Esophagus squamous epithelium (tissue), 5 donors: Measurements from ENCODE around the gene CLEC10A. TPM values are rescaled to one million over a fixed set of nuclear protein-coding genes. Genes with fewer than 3 reads are reported as not detected.

Source experiments
- DNase-seq: peaks from one replicate; lab custom pipeline; 2025; lab: John Stamatoyannopoulos, UW
- H3K27ac ChIP-seq, 4 donors: fragments of 200-600 bp; sonication (generic); one replicate each; pipeline ENCODE4 v1.5.1; 2016 to 2019; ENCODE audit warnings: mild to moderate bottlenecking in 1 of 4
- H3K27me3 ChIP-seq, 4 donors: fragments of 200-600 bp; sonication (generic); 1 replicate in 3 of 4; 2 replicates in 1 of 4; pipeline versions ENCODE4 v1.5.1 to v1.6.0; 2017 to 2021; ENCODE audit warnings: antibody characterized with exemption in 1 of 4
- H3K36me3 ChIP-seq, 3 donors: fragments of 200-600 bp; sonication (generic); one replicate each; pipeline ENCODE4 v1.5.1; 2016 to 2019
- H3K4me1 ChIP-seq, 3 donors: fragments of 200-600 bp; sonication (generic); one replicate each; pipeline ENCODE4 v1.5.1; 2017 to 2019
- H3K4me3 ChIP-seq, 4 donors: fragments of 200-600 bp; sonication (generic); 1 replicate in 3 of 4; 2 replicates in 1 of 4; pipeline ENCODE4 v1.5.1; 2016 to 2019; ENCODE audit warnings: mild to moderate bottlenecking in 2 of 4, moderate library complexity in 1 of 4
- H3K9me3 ChIP-seq, 3 donors: fragments of 200-600 bp; sonication (generic); one replicate each; pipeline ENCODE4 v1.5.1; 2016 to 2019
- CTCF ChIP-seq, 6 experiments: fragments of 450-650 bp in 4 of 6; fragments of 200-600 bp in 2 of 6; sonication (generic) in 2 of 6; IDR thresholded peaks; one replicate each; pipeline ENCODE4 v1.5.1; 2016 to 2019; ENCODE audit warnings: antibody characterized with exemption in 6 of 6, mild to moderate bottlenecking in 4 of 6, moderate library complexity in 4 of 6
- POLR2A ChIP-seq, 4 donors: fragments of 450-650 bp; IDR thresholded peaks; one replicate each; pipeline ENCODE4 v1.6.1; 2017; ENCODE audit warnings: antibody characterized with exemption in 4 of 4, mild to moderate bottlenecking in 4 of 4, moderate library complexity in 3 of 4
- WGBS, 2 donors: methylation state at CpG; one replicate each; pipeline ENCODE4 v1.1.5; 2018; 5-methylcytosine and 5-hydroxymethylcytosine counted together
- intact Hi-C: fragments of 100-400 bp; cut with DNase I; formaldehyde crosslinking; loops from one replicate; pipeline ENCODE4 v1.15.0; 2022
- total RNA-seq, 4 donors: library from RNA; depleted of rRNA; stranded (reverse); fragments of >200 nt; gene quantifications; one replicate each; pipeline ENCODE4 v1.1.0, GENCODE V29; 2016
- donor health status: DM: yes; HTN: yes; CAD: no.

The CLEC10A gene
- total RNA-seq, 4 donors from 2014 or later, result 0.40 to 10.6 (median 4.0) TPM

- peak overlapping the region in 2 of 4 donors; percentile 4 to 49 for H3K27ac ChIP-seq
- intact Hi-C loops, result no loop called here
- peaks cover 0 to 15% (median 0%) of the 10 kb centered on the region in 4 donors for H3K27me3 ChIP-seq
- DNase-seq, result no peak
- H3K4me3 ChIP-seq, result no peak overlapping the region
- no peak for TF ChIP-seq POLR2A (IDR thresholded peaks at IDR 0.05)
- no peak for TF ChIP-seq CTCF (IDR thresholded peaks at IDR 0.05)
- 60 to 67% methylated on average over 4 to 16 of the region's 19 CpGs for WGBS, 2 donors
- H3K4me1 ChIP-seq, result no peaks in the 10 kb centered on the region
- H3K36me3 ChIP-seq, result no peaks in the 10 kb centered on the region
- H3K9me3 ChIP-seq, result no peaks in the 10 kb centered on the region
Observed at GRCh38 chr17:7114875-7115614, 35.0 kb upstream of the CLEC10A start.

- H3K4me3 ChIP-seq, result no peak within 1 kb of the TSS
- no peaks in the 10 kb centered on the region for H3K36me3 ChIP-seq
- WGBS, 2 donors, result 78 to 85% methylated on average over 7 to 9 of the region's 14 CpGs
- TF ChIP-seq POLR2A (IDR thresholded peaks at IDR 0.05), result no peak
- no peak for TF ChIP-seq CTCF (IDR thresholded peaks at IDR 0.05)
- H3K27ac ChIP-seq, result peak within 1 kb of the TSS in 2 of 4 donors; percentile 4 to 49
- H3K9me3 ChIP-seq, result no peaks in the 10 kb centered on the region
- H3K4me1 ChIP-seq, result no peaks in the 10 kb centered on the region
- intact Hi-C loops, result no loop called here
- H3K27me3 ChIP-seq, result peaks cover 0 to 13% (median 0%) of the 10 kb centered on the region in 4 donors
- DNase-seq, result no peak
Observed at GRCh38 chr17:7114241-7114874, 34.3 kb upstream of the CLEC10A start, which contains the start of gene ASGR2. Gene ASGR2, minus strand, starts transcription at chr17:7114822. Its CDS starts 582 bp downstream, at chr17:7114240.

GRCh38 chr17:7113273-7114071 lies 33.4 kb upstream of the CLEC10A start:
- DNase-seq, result no peak
- H3K4me3 ChIP-seq, result no peak overlapping the region
- H3K27me3 ChIP-seq, result peaks cover 0 to 11% (median 0%) of the 10 kb centered on the region in 4 donors
- no peaks in the 10 kb centered on the region for H3K4me1 ChIP-seq
- WGBS, 2 donors, result 88 to 93% methylated on average over 13 to 15 of the region's 15 CpGs
- TF ChIP-seq CTCF (IDR thresholded peaks at IDR 0.05) (no peak), POLR2A (IDR thresholded peaks at IDR 0.05) (no peak)
- intact Hi-C loops, result no loop called here
- no peaks in the 10 kb centered on the region for H3K9me3 ChIP-seq
- H3K36me3 ChIP-seq, result no peaks in the 10 kb centered on the region
- H3K27ac ChIP-seq, result no peak overlapping the region

DNA sequence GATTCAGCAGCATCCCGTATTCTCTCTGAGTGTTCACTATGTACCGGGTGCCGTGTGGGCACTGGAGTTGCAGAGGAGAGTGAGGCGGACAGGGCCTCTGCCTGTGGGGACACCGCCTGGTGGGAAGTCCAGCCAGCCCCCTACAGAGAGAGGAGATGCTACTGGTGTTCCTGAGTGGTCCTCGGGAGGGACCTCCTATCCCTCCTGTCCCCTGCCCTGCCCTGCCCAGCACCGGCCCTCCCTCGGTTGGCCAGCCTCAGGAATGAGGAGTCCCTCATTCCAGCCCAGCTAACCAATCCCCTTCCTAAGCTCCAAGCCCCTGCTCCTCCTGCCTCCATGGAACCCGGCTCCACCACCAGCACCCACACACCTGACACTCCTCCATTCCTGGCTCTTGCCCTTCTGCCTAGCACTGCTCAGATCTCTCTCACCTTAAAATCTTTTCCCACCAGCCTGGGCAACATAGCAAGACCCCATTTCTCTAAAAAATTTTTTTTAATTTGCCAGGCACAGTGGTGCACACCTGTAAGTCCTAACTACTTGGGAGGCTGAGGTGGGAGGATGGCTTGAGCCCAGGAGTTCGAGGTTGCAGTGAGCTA lies 32.6 kb upstream of the CLEC10A start:
- 67 to 71% methylated on average over 8 of the region's 10 CpGs for WGBS, 2 donors
- DNase-seq, result no peak
- Histone ChIP-seq H3K4me1 (no peaks in the 10 kb centered on the region), H3K4me3 (no peak overlapping the region), H3K9me3 (no peaks in the 10 kb centered on the region), H3K27ac (no peak overlapping the region), H3K27me3 (peaks cover 0 to 20% (median 0%) of the 10 kb centered on the region in 4 donors), H3K36me3 (no peaks in the 10 kb centered on the region)
- intact Hi-C loops, result no loop called here
- TF ChIP-seq CTCF (IDR thresholded peaks at IDR 0.05) (no peak), POLR2A (IDR thresholded peaks at IDR 0.05) (no peak)
